Measurements from ENCODE around the gene MAFB. TPM values are rescaled to one million over a fixed set of nuclear protein-coding genes. Genes with fewer than 3 reads are reported as not detected.

Gene MAFB
- total and polyA plus RNA-seq, 9 of the 15 experiments (the other 6 are each of a cell fraction or from before 2014, with no cell fraction given), result 0.04 TPM; not detected in 8

- TF ChIP-seq STAT5A (IDR thresholded peaks at IDR 0.05; ENCODE audit: borderline replicate concordance, low read length), result no peak
- no peak for TF ChIP-seq DNMT1 (IDR thresholded peaks at IDR 0.05)
Observed at GRCh38 chr20:40672095-40672494, 16.9 kb downstream of the MAFB start (continued).

- no peak overlapping the region for H3K4me3 ChIP-seq
- no peaks in the 10 kb centered on the region for H3K9me3 ChIP-seq (replicated peaks; ENCODE audit: control insufficient read depth, insufficient read depth, low read depth, low read length)
- 3% methylated on average over 2 of the region's 2 CpGs for WGBS (ENCODE audit: insufficient coverage, low coverage, missing lambda C conversion rate)
- CTCF ChIA-PET (ENCODE audit: low intra/inter-chr PET ratio), result interaction anchor here (0.5 kb wide), 1 partner anchor 421 kb away, joined by 6 read pairs; no protein-coding TSS in a partner anchor
- no peak overlapping the region for H2AFZ ChIP-seq (ENCODE audit: low read depth, low read length)
- H4K20me1 ChIP-seq (replicated peaks; ENCODE audit: control insufficient read depth, insufficient read depth, low read length), result no peaks in the 10 kb centered on the region
- H3K27me3 ChIP-seq (ENCODE audit: control insufficient read depth in 2 of 2, insufficient read depth in 2 of 2, low read length in 2 of 2), result peaks cover 2 to 12% of the 10 kb centered on the region in 2 experiments; a peak in 3 of 5 replicates
- DNase-seq (ENCODE audit: extremely low read depth in 1 of 4, low spot score in 3 of 4) (peak in 3 of 4 experiments; percentile 30 to 35 (median 34)), ATAC-seq (peak; percentile 66), FAIRE-seq (no peak)
- no peaks in the 10 kb centered on the region for H3K36me3 ChIP-seq (ENCODE audit: control insufficient read depth, insufficient read depth, low read length)
- H3K4me2 ChIP-seq (ENCODE audit: insufficient read depth, low read length), result no peak overlapping the region
- in situ Hi-C loops (cut with MboI) (no loop called here), intact Hi-C loops (cut with micrococcal nuclease) (no loop called here)
- no peaks in the 10 kb centered on the region for H3K9me1 ChIP-seq (ENCODE audit: control insufficient read depth, insufficient read depth, low read length)
- H3K4me1 ChIP-seq (replicated peaks in 1 of 2; ENCODE audit: control insufficient read depth in 2 of 2, insufficient read depth in 2 of 2, low read length in 2 of 2), result no peaks in the 10 kb centered on the region
- no TSS peak for BruUV-seq (replicated peaks)
- POLR2A ChIA-PET, result interaction anchor here (0.6 to 0.9 kb wide), 2 partner anchors 75 to 115 kb away, joined by 3 to 4 read pairs; no protein-coding TSS in a partner anchor
- no peak overlapping the region for H3K27ac ChIP-seq (ENCODE audit: extremely low read depth, low read depth, low read length)
- H3K9ac ChIP-seq (ENCODE audit: insufficient read depth in 1 of 2, low read depth in 2 of 2, low read length in 2 of 2), result no peak overlapping the region
- peak; percentile 13 to 47 (median 45); a peak in 4 of 6 replicates for TF ChIP-seq CTCF (IDR thresholded peaks at IDR 0.05 in 2 of 3, conservative IDR thresholded peaks at IDR 0.05 in 1 of 3; ENCODE audit: insufficient read depth in 2 of 3, low read depth in 1 of 3, low read length in 3 of 3)
- TF ChIP-seq ZNF445 (CRISPR knock-in tag; IDR thresholded peaks at IDR 0.05; ENCODE audit: low read depth), result no peak
- H3K79me2 ChIP-seq (ENCODE audit: control insufficient read depth, insufficient read depth, low read length), result no peaks in the 10 kb centered on the region
Observed at GRCh38 chr20:40670253-40670652, 18.8 kb downstream of the MAFB start.
